HG03575 (cell line): ENCODE measurements around the gene CSNK1D.
"Not testable (repeated sequence)": the region's sequence is repeated elsewhere in the genome, so short reads cannot be mapped to it uniquely, and the experiment has no call there.

Experiments used
- ATAC-seq: cut with Tn5 transposase; IDR thresholded peaks from one replicate; pipeline ENCODE4 v1.9.1; 2021; ENCODE audit not compliant: unreplicated experiment, insufficient number of reproducible peaks, low FRiP score; ENCODE audit errors: extremely low read depth

Gene CSNK1D

GRCh38 chr17:82205720-82206508 is 67.6 kb downstream of the CSNK1D start:
- ATAC-seq: no peak

- no peak for ATAC-seq
Measured at GRCh38 chr17:82204831-82205719, 68.4 kb downstream of the CSNK1D start.

- ATAC-seq: no peak
Measured at GRCh38 chr17:82203920-82204319, 69.6 kb downstream of the CSNK1D start.

- ATAC-seq: no peak
Measured at GRCh38 chr17:82202981-82203380, 70.5 kb downstream of the CSNK1D start.

- no peak for ATAC-seq
Measured at GRCh38 chr17:82201498-82201910, 72.0 kb downstream of the CSNK1D start.

- ATAC-seq: no peak
Measured at GRCh38 chr17:82200743-82201497, 72.6 kb downstream of the CSNK1D start.

- ATAC-seq: no peak
Measured at GRCh38 chr17:82200135-82200534, 73.4 kb downstream of the CSNK1D start.

- ATAC-seq: no peak
Measured at GRCh38 chr17:82199496-82199895, 74.0 kb downstream of the CSNK1D start.

- no peak for ATAC-seq
Measured at GRCh38 chr17:82198092-82198491, 75.4 kb downstream of the CSNK1D start.

- ATAC-seq: no peak
Measured at GRCh38 chr17:82195675-82196672, 77.5 kb downstream of the CSNK1D start.

GRCh38 chr17:82194765-82195164 is 78.7 kb downstream of the CSNK1D start:
- ATAC-seq: no peak

GRCh38 chr17:82193520-82194220 is 79.8 kb downstream of the CSNK1D start:
- ATAC-seq: no peak

- not testable (repeated sequence) for ATAC-seq
Measured at GRCh38 chr17:82193050-82193449, 80.5 kb downstream of the CSNK1D start.
